ENCODE data around the gene MYO16.

DNA sequence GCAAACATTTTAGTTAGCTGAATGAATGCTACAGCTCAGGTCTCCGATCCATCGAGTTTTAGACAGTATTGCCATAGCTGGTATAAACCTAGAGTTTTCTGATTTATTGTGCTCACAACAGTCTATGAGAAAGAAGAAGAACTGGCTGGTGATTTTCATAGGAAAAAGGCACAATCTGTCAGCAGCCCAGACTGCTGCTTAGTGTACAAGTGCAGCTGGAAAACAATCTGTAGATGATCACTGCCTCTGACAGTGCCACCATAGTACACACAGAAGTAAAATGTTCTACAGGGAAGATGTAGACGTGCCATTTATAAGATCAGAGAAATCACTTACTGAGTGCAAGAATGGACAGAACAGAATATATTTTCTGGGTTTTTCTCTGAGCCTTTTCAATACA, 48.4 kb downstream of the MYO16 start:
- TF ChIP-seq, protein P1, sequence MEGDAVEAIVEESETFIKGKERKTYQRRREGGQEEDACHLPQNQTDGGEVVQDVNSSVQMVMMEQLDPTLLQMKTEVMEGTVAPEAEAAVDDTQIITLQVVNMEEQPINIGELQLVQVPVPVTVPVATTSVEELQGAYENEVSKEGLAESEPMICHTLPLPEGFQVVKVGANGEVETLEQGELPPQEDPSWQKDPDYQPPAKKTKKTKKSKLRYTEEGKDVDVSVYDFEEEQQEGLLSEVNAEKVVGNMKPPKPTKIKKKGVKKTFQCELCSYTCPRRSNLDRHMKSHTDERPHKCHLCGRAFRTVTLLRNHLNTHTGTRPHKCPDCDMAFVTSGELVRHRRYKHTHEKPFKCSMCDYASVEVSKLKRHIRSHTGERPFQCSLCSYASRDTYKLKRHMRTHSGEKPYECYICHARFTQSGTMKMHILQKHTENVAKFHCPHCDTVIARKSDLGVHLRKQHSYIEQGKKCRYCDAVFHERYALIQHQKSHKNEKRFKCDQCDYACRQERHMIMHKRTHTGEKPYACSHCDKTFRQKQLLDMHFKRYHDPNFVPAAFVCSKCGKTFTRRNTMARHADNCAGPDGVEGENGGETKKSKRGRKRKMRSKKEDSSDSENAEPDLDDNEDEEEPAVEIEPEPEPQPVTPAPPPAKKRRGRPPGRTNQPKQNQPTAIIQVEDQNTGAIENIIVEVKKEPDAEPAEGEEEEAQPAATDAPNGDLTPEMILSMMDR (IDR thresholded peaks at IDR 0.05), result no peak
- TF ChIP-seq EP300 (IDR thresholded peaks at IDR 0.05), result no peak
- TF ChIP-seq POLR2AphosphoS5 (IDR thresholded peaks at IDR 0.05), result no peak
- no peak for TF ChIP-seq POLR2A (IDR thresholded peaks at IDR 0.05)

Data from gastroesophageal sphincter (tissue), 3 donors.